T-helper 1 cell (primary cell): ENCODE results near the gene METTL4.
"Not testable (repeated sequence)": the region's sequence is repeated elsewhere in the genome, so short reads cannot be mapped to it uniquely, and the experiment has no call there.

Source experiments
- DNase-seq, 5 donors: peaks; one replicate each; pipeline ENCODE4 v3.0.0-alpha.2; 2012 to 2020

The METTL4 gene

DNA sequence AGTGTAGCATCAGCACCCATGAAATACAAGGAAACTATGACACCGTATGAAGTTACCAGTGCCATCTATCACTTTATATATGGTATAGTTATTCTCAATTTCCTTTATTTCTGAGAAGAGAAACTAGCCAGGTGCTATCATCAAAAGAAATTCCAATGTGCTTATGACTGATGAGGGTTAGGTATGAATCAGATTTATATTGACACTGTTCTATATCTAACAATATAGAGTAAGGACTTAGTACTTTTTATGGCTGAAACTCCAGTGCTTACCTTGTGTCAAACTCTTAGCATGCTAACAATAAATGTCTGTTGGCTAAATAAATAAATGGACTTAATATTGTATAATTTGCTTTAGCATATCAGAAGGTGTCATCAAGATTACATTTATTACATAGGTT is 6.9 kb downstream of the METTL4 start:
- no peak for DNase-seq

DNA sequence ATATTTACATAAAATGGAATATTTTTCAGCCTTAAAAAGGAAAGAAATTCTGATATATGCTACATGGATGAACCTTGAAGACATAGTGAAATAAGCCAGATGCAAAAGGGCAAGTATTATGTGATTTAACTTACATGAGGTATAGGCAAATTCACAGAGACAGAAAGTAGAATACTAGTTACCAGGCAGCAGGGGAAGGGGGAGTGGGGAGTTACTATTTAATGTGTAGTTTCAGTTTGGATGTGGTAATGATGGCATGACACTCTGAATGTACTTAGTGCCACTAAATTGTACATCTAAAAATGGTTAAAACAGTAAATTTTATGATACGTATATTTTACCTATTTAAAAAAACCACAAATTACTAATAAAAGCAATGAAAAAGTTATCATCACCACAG is 12.1 kb downstream of the METTL4 start:
- no peak for DNase-seq

DNA sequence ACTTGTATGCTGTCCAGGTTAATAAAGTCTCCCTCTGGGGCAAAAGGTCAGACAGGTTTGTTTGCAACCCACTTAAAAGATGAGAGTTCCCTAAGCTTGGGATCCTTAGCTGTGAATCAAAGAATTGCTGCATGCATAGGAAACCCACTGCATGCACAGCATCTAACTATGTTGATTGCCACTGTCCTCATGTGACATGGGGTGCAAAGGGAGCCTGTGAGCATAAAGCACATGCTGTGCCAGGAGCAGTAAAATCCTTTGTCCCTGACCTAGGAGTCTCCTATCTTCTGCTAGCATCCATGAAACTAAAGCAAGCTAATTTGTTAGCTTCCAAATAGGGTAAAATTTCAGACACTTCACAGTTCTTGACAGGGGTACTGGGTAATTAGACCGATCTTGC is 13.8 kb downstream of the METTL4 start:
- DNase-seq = no peak

DNA sequence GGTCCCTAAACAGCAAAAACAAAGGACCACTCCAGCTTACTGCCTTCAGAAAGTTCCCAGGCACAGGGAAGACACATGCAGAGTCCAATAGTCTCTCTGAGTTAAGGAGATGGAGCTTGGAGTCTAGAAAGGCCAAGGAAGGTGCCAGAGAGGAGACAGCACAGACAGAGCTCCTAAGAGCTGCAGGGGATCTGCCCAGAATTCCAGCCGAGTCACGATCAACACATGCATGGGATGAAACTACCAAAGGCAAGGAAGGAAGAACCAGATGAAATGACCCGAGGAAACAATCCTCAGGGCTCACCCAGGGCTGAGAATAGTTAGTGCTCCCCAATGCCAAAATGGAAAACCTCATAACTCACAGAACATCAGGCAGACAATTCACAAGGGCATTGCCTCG is 15.4 kb downstream of the METTL4 start:
- no peak for DNase-seq

DNA sequence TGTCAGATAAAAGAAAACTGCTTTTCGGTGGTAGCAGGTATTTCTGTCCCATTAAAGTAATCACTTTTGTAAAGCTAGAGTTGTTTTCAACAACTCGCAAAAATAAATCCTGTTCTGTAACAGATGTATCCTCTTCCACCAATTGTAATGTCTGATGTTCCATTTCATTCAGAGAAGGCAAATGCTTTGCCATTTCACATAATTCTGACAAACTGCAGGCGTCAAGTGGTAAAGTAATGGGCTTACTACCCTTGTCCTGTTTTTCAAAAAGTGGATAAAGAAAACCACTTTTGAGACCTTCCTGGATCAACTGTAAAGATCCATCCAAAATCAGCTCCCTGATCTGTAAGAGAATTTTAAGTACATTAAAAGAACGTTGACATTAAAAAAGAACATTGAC is 16.6 kb downstream of the METTL4 start:
- no peak for DNase-seq

DNA sequence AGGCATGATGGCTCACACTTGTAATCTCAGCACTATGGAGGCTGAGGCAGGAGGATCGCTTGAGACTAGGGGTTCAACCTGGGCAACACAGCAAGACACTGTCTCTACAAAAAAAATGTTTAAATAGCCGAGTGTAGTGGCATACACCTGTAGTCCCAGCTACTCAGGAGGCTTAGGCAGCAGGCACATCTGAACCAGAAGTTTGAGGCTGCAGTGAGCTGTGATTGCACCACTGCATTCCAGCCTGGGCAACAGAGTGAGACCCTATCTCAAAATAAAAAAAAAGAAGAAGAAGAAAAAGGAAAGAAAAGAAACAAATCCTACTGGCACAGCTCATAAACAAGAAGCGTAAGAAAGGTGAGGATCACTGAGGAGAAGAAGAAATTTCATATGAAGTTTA is 19.9 kb downstream of the METTL4 start:
- DNase-seq = no peak

DNA sequence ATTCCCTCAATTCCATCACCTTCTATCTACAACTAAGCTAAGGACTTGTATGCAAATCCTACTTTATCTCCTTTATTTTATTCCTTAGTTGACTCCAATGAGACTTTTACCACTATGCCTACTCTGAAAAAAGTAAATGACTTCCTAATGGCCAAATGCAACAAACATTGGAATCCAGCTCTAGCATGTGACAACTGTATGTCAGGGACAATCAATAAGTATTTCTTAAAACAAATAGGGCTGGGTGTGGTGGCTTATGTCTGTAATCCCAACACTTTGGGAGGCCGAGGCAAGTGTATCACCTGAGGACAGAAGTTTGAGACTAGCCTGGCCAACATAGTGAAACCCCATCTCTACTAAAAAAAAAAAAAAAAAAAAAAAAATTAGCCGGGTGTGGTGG is 21.8 kb downstream of the METTL4 start:
- DNase-seq = no peak

DNA sequence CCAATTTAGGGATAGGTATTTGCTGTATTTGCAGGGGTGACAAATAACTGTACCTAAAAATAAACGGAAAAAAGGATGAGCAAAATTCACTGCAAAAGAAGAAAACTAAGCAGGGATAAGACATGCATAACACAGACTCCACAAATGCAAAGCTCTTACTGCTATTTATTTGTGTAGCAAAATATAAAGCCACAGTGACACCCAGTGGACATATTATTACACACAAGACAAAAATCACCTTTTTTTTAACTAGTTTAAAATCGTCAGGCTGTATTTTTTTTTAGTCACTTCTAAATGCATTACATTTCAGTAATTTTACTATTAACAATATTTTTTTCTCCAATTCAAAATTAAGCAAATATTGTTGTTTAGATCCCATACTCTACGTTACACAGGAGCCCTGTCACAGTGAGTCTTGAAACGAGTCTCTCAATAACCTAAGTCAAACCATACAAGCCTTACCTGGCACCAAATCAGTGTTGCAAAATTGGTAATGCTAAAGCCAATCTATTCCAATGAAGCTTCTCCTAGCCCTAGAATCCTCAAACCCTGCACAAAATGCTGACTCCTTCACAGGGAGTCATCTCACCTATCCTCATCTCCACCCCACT is 23.7 kb downstream of the METTL4 start:
- peak in 1 of 5 donors; percentile 28 for DNase-seq

DNA sequence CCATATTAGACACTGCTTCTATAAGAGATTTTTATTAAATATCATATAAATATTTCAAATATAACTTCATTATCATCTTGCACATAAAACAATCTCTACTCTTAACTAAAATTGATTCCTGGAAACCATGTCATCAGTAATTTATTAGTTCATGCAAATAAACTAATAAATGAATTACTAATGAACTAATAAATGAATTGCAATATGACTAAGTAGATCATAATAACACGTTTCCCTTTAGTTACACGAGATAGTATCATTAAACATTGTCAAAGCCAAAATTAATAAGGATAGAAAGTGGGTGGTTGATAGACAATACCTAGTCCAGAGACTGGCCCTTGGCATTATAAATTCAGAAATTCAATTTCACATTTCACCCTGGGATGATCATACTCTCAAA is 26.1 kb downstream of the METTL4 start:
- DNase-seq = no peak

DNA sequence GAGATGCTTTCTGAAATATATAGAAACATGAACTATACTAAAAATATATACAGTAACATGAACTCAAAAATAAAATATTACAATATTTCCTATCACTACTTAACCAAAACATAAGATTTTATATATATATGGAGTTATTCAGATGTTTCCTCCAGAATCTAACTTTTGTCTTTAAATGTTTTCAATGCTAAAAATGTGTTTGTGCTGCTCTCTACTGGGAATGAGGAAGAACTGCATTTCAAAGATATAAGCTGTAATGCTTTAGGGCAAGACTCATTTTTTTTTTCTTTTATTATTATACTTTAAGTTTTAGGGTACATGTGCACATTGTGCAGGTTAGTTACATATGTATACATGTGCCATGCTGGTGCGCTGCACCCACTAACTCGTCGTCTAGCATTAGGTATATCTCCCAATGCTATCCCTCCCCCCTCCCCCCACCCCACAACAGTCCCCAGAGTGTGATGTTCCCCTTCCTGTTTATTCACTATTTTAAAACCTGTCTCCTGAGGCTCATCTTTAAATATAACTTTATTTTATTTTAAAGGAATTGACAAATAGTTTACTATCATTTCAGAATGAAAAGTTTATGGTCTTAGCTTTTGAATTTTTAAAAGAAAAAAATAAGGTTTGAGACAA is 29.3 kb downstream of the METTL4 start:
- DNase-seq = peak in 1 of 5 donors; percentile 13

DNA sequence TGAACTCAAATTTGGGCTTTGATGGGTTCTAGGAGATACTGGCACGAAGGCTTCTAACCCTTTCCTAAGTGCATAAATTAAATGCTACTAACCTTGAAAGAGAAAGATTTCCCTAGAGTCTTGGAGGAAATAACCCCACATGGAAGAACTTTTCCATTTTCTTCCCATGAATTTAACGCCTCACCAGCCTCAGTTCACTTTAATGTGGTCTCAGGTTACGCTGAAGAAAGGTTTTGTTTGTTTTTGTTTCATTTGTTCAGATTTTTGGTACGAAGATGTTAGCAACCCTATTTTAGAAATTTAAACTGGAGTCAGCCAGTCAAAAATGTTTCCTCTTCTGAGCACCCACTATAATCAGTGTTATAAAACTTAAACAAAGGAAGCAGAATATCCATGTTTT is 30.7 kb downstream of the METTL4 start:
- DNase-seq = no peak

DNA sequence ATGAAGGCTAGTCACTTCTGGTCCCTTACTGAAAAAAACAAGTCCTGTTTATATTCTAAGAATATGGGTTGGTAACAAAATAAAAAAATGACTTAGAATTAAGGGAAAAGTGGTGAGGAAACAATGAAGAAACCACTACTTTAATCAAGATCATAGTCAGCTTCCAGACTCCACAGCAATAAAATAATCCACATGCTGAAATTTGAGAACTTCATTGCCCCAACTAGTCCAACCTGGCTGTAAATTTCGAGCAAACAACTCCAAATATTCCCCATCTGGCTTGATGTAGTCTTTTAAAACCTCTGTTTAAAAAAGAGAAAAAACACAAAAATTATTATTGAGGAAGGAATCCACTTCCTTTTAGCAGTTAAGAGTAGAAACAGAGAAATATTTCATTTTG is 32.5 kb downstream of the METTL4 start:
- no peak for DNase-seq

DNA sequence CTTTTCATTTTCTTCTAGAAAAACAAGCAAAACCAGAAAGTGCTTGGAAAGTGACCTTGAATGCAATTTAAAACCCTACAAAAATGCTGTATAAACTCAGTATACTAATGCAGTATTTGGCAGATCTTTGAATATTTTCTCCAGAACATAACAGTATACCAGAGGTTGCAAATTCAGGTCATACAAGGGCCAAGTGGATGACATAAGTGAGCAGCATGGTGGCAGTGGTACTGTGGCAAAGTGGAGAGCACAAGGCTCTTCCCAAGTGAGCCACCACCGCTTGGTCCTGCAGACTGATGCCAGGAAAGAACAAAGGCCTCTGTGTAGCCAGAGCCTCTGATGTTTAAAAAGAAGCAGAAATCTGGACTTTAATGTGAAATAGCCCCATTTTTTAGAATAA is 33.1 kb downstream of the METTL4 start:
- no peak for DNase-seq

DNA sequence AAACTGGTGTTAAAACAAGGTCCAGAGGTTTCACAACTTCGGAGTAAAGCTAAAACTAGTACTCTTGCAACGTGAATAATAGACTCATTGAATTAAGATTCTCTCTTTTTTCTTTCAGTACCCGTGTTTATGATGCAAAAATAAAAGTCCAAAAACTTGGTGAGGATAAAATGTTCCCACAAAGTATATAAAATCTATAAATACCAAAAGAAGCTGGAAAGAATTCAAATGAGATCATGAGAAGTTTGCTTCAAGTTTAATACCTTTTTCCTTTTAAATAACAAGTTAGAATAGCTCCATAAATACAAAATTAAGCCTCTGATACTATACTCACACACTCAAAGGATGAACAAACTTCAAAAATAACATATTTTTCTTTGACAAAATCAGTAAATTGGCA is 34.0 kb downstream of the METTL4 start:
- DNase-seq = no peak

DNA sequence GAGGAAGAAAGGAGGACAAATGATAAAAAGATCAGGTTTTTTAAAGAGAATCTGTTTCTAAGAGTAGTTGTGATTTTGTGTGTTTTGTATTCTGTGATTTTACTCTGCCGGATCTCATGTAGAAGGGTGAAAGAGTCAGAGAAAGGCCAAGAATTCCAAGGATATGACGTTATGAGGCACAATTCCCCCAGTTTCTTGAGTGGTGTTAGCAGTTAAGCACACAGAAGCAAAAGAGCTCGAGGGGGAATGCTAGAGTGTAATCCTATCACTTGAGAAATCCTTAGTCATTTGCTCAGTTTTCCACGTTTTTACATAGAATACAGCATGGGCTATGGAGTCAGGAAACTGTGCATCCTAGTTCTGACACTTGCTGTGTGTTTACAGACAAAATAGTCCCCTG is 34.8 kb downstream of the METTL4 start:
- DNase-seq = no peak

DNA sequence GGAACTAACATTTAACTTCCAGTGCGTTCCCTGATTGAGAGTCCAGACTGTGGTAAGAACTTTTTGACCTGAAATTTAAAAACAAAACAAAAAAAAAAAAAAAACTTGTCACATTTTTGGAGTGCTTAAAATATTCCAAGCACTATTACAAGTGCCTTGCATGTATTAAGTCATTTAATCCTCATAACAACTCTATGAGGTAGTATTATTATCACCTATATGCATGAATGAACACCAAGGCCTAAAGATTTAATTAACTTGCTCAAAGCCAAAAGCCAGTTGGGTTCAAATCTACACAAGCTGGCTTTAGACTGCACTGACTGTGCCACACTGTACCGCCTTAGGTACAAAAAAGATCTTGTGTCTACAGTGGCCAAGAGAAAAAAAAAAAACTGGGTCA is 35.2 kb downstream of the METTL4 start:
- DNase-seq = no peak

DNA sequence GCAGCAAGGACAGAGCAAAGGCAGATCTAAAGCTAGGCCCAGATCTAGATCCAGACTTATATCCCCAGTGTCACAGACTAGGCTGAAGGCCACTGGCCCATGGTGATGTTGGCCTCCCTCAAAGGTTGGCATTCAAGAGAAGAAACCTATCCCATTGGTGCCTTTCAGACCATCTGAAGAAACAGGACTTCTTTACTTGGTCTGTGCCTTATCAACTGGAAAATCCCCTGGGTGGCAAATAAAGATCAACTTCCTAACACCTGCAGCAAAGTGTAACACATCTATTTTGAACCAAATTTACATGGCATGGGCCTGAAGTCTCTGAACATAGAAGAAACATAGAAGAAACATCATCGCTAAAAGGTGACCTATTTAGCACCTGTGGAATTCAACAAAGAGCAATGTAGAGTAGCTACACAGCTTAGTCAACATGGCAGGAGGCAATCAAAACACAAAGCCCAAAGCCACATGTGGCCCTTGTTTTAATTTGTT is 35.8 kb downstream of the METTL4 start:
- DNase-seq = no peak

DNA sequence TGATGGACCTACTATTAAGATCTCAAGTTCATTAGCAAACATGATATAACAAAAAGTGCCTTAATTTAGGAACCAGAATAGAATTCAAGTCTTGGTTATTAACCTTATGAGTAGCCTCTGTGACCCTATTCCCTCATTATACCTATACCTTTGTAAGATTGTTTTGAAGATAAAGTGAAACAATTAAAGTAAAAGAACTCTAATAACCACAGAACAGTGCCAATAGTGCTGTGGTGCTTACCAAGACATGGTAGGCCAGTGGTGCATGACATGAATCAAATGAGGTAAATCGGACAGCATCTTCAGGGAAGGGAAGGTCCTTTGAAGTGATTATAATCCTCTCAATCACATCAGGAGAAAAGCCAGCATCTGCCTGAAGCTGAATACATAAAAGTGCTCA is 36.4 kb downstream of the METTL4 start:
- no peak for DNase-seq

DNA sequence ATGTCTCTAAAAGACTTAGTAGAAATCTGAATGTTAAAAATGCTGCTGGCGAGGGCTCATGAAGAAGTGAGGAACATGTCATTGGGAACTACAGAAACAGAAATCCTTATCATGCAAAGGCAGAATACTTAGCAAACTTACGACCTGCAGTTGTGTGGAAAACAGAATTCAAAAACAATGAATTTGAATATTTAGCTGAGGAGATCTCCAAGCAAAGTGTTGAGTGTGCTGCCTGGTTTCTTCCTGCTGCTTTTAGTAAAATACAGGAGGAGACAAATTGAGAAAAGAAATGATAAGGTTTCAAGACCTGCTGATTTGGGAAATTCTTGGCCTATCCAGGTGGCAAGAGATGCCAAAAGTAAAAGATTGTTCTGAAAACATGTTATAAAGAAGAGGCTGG is 38.5 kb downstream of the METTL4 start:
- DNase-seq = no peak

DNA sequence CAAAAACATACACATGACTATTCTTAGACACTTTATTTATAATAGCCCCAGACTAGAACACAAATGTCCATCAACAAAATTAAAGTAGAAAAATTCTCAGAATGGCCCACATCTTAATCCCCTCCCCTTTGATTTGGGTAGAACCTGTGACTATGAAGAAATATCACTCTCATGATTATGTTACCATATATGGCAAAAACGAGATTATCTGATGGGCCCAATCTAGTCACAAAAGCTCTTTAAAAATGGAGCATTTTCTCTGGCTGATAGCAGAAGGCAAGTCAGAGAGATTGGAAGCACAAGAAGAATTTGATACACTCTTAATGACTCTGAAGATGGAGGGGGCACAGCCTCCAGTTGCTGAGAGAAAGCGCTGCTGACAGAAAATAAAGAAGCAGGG is 39.6 kb downstream of the METTL4 start:
- DNase-seq = no peak

DNA sequence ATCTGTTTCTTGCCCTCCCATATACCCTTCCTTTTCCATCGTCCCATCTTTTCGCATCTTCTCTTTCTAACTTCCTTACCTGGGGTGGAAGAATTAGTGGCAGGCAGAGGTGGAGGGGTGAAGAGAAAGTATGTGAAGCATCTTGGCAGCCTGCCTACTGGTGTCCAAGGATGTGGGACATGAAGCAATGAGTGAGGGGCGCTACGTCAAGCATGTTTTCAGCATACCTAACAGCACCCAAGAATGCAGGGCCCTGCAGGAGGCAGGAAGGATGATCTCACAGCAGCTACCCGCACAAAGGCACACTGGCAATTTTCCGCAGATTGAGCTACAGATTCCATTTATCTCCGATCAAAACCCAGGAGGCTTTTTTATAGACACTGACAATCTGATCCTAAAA is 42.2 kb downstream of the METTL4 start:
- DNase-seq = no peak

DNA sequence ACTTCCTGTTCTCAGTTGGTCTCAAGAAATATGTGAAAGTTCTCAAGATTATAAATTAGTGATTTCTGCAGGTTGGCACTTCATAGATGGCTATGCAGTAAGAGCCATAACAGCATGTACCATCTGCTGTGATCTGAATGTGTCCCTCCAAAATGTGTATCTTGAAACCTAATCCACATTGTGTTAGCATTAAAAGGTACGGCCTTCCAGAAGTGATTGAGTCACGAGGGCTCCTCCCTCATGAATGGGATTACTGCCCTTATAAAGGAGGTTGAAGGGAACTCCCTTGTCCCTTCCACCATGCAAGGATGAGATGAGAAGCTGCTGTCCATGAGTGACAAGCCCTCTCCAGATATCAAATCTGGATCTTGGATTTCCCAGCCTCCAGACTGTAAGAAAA is 45.0 kb downstream of the METTL4 start:
- DNase-seq = no peak

DNA sequence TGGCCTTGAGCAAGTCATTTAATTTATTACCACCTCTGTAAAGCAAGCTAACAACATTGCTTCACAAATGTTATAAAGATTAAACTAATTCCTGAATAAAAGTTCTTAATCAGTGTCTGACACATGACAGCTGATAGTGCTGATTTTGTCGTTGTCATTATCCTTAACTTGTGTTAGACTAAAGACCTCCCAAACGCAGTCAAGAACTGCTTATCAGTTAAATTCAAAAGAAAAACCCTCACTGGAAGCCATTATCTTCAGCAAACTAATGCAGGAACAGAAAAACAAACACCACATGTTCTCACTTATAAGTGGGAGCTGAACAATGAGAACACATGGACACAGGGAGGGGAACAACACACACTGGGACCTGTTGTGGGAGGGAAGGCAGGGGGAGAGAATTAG is 46.5 kb downstream of the METTL4 start:
- not testable (repeated sequence) for DNase-seq

DNA sequence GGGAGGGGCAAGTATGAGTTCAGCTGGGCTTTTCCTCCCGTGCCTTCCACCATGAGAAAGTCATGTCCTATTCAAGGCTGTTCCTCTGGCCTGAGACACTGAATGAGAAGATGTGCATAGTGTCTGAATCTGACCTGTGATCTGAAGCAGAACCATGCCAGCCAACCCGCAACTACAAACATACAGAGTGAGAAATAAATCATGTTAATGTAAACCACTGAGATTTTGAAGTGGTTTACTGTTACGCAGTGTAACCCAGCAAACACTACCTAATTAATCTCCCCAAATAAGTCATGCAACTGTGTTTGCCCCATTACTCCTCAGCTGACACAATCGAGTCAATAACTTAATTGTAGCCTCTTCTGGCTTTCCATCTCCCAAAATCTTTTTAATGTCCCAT is 49.2 kb downstream of the METTL4 start:
- no peak for DNase-seq

DNA sequence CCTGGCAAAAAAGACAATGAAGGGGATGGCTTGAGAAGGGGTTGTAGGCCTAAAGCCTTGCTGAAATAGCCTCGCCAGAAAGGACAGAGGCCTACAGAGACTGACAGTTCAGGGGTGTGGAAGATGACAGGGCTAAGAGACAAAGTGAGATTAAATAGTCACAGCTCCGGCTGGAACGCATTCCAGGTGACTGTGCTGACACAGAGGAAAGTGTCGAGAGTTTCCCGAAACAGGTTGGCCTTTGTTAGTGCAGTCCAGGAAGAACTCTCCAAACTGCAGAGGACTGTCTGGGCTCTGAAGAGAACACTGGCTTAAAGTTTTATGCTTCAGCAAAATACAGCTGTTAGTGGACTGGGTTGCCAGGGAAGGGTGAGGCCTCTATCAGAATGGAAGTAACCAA is 52.8 kb downstream of the METTL4 start:
- DNase-seq = no peak
